ENCODE measurements around the gene PLA2G6. TPM values are rescaled to one million over a fixed set of nuclear protein-coding genes. Genes with fewer than 3 reads are reported as not detected.

Gene PLA2G6
- total and polyA plus RNA-seq, 2 of the 8 experiments (the other 6 are each of a cell fraction or from before 2014, with no cell fraction given) = 13.2 to 21.0 TPM

- TF ChIP-seq PHF8 (conservative IDR thresholded peaks at IDR 0.05; ENCODE audit: low read depth, low read length) = no peak
- TF ChIP-seq TAF7 (optimal IDR thresholded peaks at IDR 0.05; ENCODE audit: borderline replicate concordance, low read depth, low read length) = peak; percentile 16
- no peak for TF ChIP-seq CEBPB (IDR thresholded peaks at IDR 0.05; ENCODE audit: low read depth, low read length)
- TF ChIP-seq TCF12 (IDR thresholded peaks at IDR 0.05; ENCODE audit: low read depth, low read length) = no peak
- TF ChIP-seq POU5F1 (IDR thresholded peaks at IDR 0.05; ENCODE audit: low read depth, low read length) = no peak
- no peak for TF ChIP-seq RXRA (IDR thresholded peaks at IDR 0.05; ENCODE audit: insufficient read depth, low read depth, low read length)
- TF ChIP-seq HDAC2 (IDR thresholded peaks at IDR 0.05; ENCODE audit: borderline replicate concordance in 1 of 2, low read depth in 2 of 2, low read length in 2 of 2) = peak in 1 of 2 experiments; percentile 79; a peak in 1 of 4 replicates
- peak; percentile 35 for TF ChIP-seq EZH2 (IDR thresholded peaks at IDR 0.05; ENCODE audit: low read depth, low read length, severe bottlenecking)
- peak; percentile 90 for TF ChIP-seq MAX (IDR thresholded peaks at IDR 0.05)
- no peak for TF ChIP-seq FOSL1 (IDR thresholded peaks at IDR 0.05; ENCODE audit: insufficient read depth, low read depth, low read length)
- no peak for TF ChIP-seq SUZ12 (IDR thresholded peaks at IDR 0.05; ENCODE audit: low read length)
- TF ChIP-seq MAFK (IDR thresholded peaks at IDR 0.05; ENCODE audit: low read depth, low read length) = no peak
- TF ChIP-seq, protein P1, sequence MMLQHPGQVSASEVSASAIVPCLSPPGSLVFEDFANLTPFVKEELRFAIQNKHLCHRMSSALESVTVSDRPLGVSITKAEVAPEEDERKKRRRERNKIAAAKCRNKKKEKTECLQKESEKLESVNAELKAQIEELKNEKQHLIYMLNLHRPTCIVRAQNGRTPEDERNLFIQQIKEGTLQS (IDR thresholded peaks at IDR 0.05; ENCODE audit: insufficient read depth, low read depth, low read length) = no peak
- TF ChIP-seq CHD2 (IDR thresholded peaks at IDR 0.05; ENCODE audit: low read length) = no peak
- peak; percentile 94 for TF ChIP-seq KDM4A (IDR thresholded peaks at IDR 0.05; ENCODE audit: low read depth, low read length, severe bottlenecking)
- TF ChIP-seq EP300 (IDR thresholded peaks at IDR 0.05; ENCODE audit: borderline replicate concordance in 1 of 2, low read depth in 2 of 2, low read length in 2 of 2) = no peak
- TF ChIP-seq GTF2F1 (IDR thresholded peaks at IDR 0.05; ENCODE audit: borderline replicate concordance, low read depth, low read length) = no peak
- no peak for TF ChIP-seq JUND (IDR thresholded peaks at IDR 0.05; ENCODE audit: low read length)
- TF ChIP-seq RFX5 (IDR thresholded peaks at IDR 0.05; ENCODE audit: borderline replicate concordance, low read depth, low read length) = no peak
- no peak for TF ChIP-seq SP4 (IDR thresholded peaks at IDR 0.05; ENCODE audit: low read length)
- TF ChIP-seq KDM1A (IDR thresholded peaks at IDR 0.05; ENCODE audit: borderline replicate concordance, low read length) = no peak
Observed at GRCh38 chr22:38214302-38215056, 32.8 kb upstream of the PLA2G6 start (continued).
